NK-92 (cell line): Measurements from ENCODE around the gene SLC30A3.

ENCODE experiments used
- DNase-seq: peaks from one replicate; lab custom pipeline; 2025; ENCODE audit not compliant: unreplicated experiment; lab: John Stamatoyannopoulos, UW

SLC30A3 gene

GRCh38 chr2:27236626-27237025 is 26.2 kb downstream of the SLC30A3 start:
- no peak for DNase-seq

DNA sequence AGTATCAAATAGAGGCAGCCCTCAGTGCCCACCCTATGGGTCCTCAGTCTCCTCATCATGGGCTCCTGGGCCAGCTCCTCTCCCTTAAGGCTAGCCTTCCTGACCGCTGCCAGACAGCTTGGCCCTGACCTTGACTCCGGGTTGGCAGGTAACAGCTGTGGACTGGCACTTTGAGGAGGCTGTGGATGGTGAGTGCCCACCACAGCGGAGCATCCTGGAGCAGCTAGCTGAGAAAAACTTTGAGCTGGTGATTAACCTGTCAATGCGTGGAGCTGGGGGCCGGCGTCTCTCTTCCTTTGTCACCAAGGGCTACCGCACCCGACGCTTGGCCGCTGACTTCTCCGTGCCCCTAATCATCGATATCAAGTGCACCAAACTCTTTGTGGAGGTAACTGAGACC is 26.7 kb downstream of the SLC30A3 start:
- DNase-seq: no peak

DNA sequence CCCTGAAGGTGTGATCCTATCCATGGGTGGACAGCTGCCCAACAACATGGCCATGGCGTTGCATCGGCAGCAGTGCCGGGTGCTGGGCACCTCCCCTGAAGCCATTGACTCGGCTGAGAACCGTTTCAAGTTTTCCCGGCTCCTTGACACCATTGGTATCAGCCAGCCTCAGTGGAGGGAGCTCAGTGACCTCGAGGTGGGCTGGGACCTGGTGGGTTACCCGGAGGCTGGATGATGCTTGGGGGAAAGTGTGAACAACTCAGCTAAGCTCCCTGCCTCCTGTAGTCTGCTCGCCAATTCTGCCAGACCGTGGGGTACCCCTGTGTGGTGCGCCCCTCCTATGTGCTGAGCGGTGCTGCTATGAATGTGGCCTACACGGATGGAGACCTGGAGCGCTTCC is 29.5 kb downstream of the SLC30A3 start:
- no peak for DNase-seq

- no peak for DNase-seq
Measured at GRCh38 chr2:27231921-27232320, 30.9 kb downstream of the SLC30A3 start.

DNA sequence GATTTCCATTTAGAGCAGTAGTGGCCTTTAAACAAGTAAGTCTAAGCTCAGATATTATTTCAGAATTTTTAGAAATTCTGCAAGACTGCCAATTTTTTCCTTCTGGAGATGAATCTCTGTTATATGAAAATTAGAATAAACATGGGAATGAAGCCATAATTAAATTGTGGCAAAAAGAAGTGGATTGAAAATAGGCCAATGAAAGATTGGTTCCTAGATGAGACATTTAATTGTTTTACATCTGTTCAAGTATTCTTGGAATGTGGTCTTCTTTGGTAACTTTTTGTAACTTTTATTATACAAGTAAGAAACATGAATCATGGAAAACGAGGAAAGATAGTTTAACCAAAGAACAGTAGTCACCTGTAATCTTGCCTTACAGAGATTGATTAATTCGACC is 35.3 kb downstream of the SLC30A3 start:
- no peak for DNase-seq

DNA sequence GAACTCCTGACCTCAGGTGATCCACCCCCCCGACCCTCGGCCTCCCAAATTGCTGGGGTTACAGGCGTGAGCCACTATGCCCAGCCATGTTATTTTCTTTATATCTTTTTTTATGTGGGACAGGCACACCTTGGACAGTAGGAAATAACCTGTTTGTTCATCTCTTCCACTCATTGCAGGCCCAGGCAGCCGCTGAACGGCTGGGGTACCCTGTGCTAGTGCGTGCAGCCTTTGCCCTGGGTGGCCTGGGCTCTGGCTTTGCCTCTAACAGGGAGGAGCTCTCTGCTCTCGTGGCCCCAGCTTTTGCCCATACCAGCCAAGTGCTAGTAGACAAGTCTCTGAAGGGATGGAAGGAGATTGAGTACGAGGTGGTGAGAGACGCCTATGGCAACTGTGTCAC is 37.3 kb downstream of the SLC30A3 start:
- DNase-seq: no peak

DNA sequence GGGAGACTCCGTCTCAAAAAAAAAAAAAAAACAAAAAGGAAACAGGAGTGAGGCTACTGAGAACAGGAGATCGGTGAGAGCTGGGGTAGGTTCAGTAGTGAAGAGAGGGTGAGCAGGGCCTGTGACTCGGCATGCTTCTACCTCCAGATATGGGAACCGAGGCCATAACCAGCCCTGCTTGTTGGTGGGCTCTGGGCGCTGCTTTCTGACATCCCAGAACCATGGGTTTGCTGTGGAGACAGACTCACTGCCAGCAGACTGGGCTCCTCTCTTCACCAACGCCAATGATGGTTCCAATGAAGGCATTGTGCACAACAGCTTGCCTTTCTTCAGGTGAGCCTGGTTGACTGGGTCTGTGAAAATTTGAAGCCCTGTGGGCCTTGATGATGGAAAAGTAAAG is 39.4 kb downstream of the SLC30A3 start:
- DNase-seq: no peak

DNA sequence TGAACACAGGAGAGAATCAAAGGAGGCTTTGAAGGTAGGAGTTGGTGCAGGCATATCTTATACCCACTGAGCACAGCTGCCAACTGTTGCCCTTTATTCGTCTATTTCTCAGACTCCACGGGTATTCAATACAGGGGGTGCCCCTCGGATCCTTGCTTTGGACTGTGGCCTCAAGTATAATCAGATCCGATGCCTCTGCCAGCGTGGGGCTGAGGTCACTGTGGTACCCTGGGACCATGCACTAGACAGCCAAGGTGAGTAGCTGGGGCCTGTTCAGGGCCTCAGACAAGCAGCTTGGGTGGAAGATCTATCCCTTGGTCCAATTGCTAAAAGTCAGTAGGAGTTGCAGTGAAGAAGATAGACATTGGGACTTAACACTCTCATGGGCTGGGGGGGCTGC is 40.4 kb downstream of the SLC30A3 start:
- no peak for DNase-seq

DNA sequence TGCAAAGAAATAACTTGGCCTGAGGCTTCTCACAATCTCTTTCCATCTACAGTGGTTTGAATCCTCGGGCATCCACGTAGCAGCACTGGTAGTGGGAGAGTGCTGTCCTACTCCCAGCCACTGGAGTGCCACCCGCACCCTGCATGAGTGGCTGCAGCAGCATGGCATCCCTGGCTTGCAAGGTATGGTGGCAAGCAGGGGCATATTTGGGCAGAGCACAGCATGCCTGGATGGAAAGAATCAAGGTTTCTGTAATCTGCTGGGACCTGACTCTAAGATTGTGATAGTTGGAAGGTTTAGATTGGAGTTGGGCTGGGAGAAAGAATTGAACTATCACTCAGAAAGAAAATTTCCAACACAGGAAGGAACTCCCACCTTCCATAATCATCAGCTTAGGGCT is 41.7 kb downstream of the SLC30A3 start:
- no peak for DNase-seq

DNA sequence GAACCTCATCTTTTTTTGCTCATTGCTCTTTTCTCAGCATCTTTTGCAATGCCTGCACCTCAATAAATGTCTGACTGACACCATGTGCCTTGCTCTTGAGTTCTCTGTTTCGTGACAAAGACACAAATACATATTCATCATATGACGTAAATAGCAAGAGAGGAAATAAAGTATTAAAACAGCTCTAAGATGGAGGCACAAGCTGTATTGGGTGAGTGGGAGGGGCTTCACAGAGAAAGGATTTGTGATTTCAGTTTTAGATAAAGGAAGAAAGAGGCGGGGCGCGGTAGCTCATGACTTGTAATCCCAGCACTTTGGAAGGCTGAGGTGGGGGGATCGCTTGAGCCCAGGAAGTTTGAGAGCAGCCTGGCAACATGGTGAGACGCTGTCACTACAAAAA is 42.8 kb downstream of the SLC30A3 start:
- no peak for DNase-seq

- DNase-seq: no peak
Measured at GRCh38 chr2:27219091-27219490, 43.8 kb downstream of the SLC30A3 start.

- DNase-seq: no peak
Measured at GRCh38 chr2:27218614-27219013, 44.2 kb downstream of the SLC30A3 start.

DNA sequence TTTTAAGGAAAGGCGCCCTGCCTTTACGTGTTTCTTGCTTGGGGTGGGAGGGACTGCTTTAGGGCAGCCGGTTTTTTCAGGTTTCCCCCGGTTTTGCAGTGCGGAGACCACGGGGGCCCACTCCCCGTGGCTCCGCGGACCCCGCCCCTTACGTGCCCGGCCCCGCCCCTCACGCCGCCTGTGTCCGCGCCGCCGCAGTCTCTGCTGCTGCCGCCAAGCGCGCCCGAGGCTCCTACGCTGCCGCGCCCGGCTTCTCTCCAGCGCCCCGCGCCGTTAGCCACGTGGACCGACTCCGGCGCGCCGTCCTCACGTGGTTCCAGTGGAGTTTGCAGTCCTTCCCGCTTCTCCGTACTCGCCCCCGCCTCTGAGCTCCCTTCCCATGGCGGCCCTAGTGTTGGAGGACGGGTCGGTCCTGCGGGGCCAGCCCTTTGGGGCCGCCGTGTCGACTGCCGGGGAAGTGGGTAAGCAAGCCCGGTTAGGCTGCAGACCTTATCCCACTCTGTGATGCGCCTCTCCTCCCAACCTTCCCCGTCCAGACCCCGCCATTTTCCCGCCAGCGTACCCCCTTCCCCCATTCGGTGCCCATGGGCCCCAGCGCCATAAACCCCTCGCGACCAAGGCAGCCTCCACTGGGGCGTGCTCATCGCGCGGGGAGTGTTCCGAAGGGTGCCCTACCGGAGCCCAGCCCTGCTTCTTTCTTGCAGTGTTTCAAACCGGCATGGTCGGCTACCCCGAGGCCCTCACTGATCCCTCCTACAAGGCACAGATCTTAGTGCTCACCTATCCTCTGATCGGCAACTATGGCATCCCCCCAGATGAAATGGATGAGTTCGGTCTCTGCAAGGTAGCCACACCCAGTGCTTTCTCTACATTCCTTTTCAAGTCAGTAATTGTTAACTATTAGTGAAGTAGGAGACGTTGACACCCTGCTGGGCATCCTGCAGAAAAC is 45.4 kb downstream of the SLC30A3 start, which contains the start of gene CAD:
Gene CAD, plus strand, starts transcription at position 197 of the 949 bp plus-strand sequence. Its CDS starts 183 bp downstream, at position 380.
- DNase-seq: no peak

GRCh38 chr2:27216416-27217137 is 46.3 kb downstream of the SLC30A3 start:
- no peak for DNase-seq

DNA sequence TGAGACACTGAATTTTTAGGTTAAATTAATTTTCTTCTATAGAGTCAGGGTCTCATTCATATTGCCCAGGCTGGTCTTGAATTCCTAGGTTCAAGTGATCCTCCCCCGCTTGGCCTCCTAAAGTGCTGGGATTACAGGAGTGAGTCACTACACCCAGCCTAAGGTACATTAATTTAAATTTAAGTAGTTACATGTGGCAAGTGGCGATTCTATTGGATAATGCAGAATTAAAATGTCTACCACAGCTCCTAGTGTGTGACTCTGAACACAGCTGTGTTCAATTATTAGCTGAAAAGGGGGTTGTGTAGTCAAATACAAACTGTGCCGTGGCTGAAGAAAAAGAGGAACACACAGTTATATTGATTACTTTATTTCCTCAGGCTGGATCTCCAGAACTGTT is 47.9 kb downstream of the SLC30A3 start:
- DNase-seq: no peak

DNA sequence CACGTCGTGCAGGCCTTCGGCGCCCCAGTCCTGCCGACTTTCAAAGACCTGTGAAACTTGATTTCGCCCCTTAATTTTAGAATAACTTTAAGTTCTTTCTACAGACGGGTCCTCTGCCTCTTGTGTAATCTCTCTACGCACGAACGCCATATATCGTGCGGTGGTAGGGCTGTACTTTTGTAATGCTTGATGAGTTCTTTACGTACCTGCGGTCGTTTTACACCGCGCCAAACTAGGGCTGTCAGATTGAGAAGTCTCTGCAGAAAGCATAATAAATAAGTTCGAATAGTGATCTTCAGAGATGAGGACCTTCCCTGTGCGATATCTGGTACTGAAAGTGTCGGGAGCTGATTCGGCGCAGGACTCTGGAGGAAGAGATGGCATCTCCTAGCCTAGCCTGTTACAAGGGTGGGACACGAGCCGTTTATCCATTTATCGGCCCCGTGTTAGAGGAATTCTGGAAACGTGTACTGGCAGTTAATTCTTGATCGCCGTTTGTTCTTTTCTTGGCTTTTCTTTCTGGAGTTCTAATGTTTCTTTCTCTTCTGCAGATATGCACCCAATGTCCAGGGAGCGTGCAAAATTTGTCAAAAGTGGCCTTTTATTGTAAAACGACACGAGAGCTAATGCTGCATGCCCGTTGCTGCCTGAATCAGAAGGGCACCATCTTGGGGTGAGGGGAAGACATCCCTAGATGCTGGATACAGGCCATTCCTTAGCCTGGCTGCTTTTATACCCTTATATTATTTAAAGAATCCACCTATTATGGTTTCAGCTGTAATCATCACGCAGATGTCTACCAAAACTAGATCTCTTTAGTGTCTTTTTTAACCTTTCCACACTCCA is 50.0 kb downstream of the SLC30A3 start:
- DNase-seq: no peak

DNA sequence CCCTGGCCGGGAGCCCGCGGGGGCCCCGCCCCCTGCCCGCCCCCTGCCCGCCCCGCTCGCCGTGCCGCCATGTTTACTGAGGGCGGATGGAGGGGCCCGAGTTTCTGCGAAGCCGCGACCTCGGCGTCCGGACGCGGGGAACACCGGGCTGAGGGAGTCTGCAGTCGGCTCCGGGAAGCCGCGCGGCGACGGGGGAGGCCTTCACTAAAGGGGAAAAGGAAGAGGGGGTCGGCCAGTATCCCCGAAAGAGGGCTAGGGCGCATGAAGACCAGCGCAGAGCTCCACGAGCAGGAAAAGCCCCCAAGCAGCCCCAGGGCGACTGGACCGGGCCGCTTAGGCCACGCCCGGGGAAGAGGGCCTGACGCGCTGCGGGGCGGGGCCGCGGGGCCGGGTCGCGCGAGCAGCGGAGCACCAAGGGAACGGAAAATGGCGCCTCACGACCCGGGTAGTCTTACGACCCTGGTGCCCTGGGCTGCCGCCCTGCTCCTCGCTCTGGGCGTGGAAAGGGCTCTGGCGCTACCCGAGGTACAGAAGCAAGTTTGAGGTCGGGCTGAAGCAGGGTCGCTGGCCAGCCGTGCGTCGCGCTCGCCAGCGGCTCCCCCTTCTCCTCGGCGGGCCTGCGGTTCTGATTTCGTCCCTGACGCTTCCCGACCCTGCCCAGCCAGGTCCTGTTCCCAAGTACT is 50.8 kb downstream of the SLC30A3 start, which contains the start of the genes ATRAID and SLC5A6:
Gene ATRAID, plus strand, starts transcription at position 99 of the 683 bp plus-strand sequence. Its CDS starts 328 bp downstream, at position 427.
Gene SLC5A6, minus strand, starts transcription at position 326 of the 683 bp plus-strand sequence. CDS start 4,618 bp downstream, outside the sequence.
- DNase-seq: peak; percentile 29

- DNase-seq: no peak
Measured at GRCh38 chr2:27211241-27211942, 51.5 kb downstream of the SLC30A3 start.

DNA sequence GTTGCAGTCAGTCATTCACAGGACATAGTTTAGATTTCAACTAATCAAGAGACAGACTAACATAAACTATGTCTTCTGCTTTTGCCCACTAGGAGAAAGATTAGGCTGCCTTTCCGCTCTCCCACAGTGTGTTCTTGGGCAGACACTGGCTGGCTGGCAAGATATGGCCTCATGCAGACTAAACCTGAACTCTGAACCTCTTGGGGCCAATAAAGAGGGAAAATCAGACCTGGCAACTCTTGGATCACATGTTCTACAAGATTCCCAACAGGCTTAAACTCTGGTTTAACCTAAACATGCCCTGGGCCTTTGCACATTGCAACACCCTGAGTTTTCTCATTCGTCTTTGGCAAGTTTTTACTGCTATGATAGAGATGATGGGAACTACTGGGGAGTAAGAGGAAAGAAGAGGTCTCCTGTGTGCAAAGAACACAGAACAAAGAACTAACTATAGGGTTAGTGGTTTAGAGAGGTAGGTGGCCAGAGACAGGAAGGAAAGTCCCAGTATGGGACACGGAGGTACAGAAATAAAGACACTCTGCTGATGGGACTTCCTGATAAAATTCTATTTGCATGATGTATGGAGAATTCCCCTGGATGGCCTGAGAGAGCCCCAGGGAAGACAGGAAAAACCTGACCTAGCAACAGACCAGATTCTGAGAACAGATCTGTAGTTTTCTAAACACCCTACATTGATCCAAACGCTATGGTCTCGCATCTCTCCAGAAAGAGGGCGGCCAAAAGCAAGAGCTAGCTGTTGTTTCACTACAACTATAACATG is 53.0 kb downstream of the SLC30A3 start:
- DNase-seq: no peak
